GM12873 (cell line): ENCODE measurements around the gene DNM3.

ENCODE experiments used
- TF ChIP-seq, protein P1 (sequence below): IDR thresholded peaks from 2 replicates; pipeline ENCODE4 v1.5.1; 2012; ENCODE audit warnings: low read depth, mild to moderate bottlenecking, moderate library complexity, low read length, control low read depth; ENCODE audit not compliant: insufficient read depth; ENCODE audit errors: missing control alignments

DNM3 gene

DNA sequence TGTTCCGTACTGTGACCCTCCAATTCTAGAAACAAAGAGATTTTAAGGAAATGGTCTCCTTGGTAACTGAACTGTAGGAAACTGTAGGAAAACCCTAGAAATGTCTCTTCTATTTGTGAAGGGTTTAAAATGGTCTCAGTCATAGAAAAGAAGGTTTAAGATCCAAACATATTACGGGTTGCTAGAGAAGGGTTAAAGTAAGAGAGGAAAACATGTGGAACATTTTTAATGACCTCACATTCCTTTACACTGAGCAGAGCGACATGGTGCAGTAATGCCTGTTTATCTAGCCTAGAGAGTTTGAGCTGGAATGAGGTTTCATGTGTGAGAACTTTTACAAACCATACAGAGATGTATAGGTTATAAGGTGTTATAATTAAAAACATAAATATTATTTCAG is 542.2 kb downstream of the DNM3 start:
- TF ChIP-seq, protein P1, sequence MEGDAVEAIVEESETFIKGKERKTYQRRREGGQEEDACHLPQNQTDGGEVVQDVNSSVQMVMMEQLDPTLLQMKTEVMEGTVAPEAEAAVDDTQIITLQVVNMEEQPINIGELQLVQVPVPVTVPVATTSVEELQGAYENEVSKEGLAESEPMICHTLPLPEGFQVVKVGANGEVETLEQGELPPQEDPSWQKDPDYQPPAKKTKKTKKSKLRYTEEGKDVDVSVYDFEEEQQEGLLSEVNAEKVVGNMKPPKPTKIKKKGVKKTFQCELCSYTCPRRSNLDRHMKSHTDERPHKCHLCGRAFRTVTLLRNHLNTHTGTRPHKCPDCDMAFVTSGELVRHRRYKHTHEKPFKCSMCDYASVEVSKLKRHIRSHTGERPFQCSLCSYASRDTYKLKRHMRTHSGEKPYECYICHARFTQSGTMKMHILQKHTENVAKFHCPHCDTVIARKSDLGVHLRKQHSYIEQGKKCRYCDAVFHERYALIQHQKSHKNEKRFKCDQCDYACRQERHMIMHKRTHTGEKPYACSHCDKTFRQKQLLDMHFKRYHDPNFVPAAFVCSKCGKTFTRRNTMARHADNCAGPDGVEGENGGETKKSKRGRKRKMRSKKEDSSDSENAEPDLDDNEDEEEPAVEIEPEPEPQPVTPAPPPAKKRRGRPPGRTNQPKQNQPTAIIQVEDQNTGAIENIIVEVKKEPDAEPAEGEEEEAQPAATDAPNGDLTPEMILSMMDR, result no peak

DNA sequence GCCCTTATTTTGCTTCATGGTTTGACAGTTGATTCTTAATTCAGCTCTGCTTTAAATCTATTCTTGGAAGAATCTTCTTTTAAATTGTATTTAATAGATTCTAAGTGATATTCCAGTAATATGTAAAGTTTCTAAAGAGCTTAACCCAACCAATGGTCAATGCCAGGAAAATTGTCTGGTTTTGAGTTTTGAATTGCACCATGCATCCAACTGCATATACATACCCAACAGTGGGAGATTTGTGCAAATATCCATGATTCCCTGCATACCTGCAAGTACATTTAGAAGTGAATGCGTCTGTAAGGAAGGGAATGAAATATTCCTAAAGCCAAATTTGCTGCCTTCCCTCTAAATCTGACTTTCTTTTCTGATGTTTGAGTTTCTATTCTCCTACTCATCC is 543.4 kb downstream of the DNM3 start:
- TF ChIP-seq, protein P1, result no peak

DNA sequence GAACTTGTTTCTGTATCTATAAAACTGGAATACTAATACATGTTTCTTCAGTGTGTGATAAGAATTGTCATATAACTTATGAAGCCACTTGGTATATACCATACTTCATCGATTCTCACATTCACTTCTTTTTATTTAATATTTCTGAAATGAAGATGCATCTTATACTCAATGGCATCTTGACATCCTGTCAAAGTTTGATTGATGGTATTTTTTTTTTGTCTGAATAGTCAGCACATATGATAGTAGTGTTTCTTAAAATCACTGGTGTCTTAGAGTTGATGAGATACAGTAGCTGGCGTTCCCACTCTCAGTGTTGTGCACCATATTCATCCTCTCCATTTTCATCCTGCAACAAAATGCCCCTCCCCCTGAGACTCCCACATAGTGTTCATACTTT is 544.7 kb downstream of the DNM3 start:
- TF ChIP-seq, protein P1, result no peak

DNA sequence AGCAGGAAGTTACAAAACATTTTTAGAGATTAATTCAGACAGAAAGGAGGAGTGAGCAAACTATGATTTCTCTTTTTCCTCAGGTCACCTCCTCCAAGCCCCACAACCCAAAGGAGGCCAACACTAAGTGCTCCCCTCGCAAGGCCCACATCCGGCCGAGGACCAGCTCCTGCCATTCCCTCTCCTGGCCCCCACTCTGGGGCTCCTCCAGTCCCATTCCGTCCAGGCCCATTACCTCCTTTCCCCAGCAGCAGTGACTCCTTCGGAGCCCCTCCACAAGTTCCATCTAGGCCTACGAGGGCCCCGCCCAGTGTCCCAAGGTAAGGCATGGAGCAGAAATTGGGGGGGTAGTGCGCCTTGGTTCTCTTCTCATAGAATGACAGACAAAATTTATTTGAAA is 547.2 kb downstream of the DNM3 start:
- TF ChIP-seq, protein P1, result no peak

DNA sequence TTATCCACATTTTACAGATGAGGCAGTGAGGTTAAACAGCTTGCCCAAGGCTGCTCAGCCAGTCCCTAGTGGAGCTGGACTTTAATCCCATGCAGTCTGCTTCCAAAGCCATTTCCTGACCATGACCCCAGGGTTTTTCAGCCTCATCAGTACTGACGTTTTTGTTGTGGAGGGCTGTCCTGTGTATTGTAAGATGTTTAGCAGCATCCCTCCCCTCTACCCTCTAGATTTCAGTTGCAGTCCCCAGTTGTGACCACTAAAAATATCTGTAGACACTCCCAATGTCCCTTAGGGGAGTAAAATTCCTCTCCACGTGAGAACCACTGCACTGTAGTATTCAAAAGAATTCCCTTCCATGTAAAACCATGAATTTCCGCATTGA is 549.0 kb downstream of the DNM3 start:
- TF ChIP-seq, protein P1, result peak; percentile 9

DNA sequence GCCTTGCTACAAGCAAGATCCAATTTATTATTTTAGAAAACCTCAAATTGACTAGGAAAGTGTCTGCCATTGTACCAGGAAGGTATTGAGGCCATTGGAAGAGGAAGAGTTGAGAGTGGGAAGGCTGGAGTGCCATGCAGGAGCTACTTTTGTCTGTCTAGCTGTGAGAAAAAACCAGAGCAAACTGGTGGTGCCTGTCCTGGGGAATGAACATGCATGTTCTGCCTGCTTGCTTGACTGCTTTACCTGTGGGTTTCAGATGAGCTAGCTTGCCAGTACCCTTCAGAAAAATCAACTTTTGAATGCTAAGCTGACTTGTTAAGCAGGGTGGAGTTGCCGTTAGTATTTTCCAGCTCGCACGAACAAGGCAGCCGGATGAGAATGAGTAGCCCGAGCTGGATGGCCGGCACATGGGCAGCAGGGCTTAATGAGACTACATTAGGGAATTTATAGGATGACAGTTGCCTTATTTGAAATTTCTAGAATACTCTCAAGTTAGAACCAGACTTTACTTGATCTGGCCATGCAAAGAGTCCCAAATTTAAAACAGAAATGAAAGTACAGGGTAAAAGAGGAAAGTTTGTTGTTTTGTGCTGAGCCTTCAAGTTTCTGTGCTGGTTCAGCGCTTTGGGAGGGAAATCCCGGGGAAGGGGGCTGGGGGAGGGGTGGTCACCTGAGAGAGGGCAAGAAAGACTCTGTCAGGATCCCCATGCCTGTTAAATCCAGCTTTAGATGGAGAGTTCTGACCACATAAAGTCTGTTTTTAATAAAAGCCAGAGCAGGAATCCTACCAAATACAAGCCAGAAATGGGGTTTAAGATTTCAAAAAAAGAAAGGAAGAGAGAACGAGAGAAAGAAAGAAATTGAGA is 549.6 kb downstream of the DNM3 start:
- TF ChIP-seq, protein P1, result no peak

DNA sequence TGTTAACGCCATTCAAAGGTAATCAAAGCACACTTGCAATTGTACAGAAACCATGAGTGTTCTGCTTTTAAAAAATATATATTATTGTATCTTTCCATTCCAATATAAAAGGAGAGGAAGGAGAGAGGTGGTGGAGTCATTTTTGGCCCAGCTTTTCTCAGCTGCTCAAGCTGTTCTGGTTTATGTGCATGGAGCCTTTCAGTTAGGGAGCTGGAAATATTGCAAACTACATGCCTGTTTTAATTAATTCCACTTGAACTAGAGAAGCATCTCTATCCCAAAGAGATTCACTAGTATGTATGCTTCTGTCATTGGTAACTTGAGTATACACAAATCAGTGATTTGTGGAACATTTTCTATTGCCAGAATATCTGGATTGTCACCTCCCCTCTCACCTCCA is 550.7 kb downstream of the DNM3 start:
- TF ChIP-seq, protein P1, result no peak
